GM19099 (cell line): ENCODE data around the gene PALMD.

Experiments
- POLR2A ChIP-seq: IDR thresholded peaks from 3 replicates; pipeline ENCODE4 v1.6.1; 2011; ENCODE audit warnings: low read depth; ENCODE audit not compliant: insufficient read length; ENCODE audit errors: extremely low read depth

PALMD gene

DNA sequence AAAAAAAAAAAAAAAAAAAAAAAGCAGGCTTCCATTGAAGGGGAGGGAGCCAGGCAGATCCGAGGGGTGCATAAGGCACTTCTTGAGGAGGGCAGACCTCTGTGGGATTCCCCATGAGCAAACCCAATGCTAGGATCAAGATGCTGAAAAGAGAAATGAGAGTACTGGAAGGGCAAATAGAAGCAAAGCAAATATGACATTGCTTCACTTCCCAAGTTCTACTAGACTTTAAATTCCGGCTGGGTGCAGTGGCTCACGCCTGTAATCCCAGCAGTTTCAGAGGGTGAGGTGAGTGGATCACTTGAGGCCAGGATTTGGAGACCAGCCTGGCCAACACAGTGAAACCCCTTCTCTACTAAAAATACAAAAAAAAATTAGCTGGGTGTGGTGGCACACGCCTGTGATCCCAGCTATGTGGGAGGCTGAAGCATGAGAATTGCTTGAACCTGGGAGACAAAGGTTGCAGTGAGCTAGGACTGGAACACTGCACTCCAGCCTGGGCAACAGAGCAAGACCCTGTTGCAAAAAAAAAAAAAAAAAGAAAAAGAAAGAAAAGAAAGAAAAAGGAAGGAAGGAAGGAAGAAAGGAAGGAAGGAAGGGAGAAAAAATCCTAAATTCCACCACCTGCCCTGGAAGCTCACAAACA, 23.1 kb upstream of the PALMD start:
- no peak for TF ChIP-seq POLR2A

DNA sequence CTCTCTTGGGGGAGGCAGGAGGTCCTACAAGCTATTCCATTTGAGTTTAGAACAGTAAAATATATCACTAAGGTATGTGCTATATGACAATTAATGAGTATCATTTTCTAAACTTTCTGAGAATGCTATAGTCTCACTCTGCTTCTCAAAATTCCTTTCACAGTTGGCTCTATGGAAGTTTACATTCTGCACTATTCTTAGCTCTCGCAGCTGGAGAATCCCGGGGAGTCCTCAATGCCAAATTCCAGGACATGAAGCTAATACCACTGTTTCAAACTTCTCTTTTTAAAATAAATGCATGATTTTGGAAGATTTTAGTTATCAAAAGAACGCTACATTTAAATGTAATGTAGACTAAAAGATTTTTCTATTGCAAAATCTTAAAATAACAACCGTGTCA, 22.4 kb upstream of the PALMD start:
- TF ChIP-seq POLR2A: no peak

DNA sequence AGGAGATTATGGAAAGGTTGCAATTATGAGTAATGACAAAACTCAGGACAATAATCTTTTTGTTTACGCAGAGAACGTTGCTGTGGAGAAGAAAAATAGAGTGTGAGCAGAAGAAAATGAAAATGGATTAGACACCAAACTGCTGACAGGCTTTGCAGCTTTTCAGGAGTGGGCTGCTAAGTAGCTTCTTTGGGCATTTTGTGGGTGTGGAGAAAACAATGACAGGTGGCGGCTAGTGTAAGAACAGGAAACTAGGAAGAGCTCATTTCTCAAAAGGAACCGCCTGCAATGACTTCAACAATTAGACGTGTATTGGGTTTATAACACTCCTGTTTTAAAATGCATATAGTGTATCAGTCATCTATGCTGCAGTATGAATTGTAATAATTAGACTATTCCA, 18.3 kb upstream of the PALMD start:
- TF ChIP-seq POLR2A: no peak

DNA sequence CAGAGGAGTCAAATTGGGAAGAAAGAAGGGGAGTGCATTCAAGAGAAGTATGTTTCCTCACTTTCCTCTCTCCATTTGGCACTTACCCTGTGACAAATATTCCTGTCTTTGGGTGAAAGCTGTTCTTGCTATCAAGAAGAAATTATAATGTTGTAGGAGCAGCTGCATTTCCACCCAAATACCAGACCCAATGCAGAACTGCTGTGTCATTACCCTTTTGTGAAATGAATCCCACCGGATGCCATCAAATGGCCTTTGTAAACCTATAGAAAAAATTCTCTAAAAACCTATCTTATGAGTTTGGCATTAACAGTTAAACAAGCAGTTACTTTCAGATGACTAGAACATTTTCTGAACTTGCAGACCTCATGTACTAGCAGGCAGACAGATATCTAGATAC, 16.7 kb upstream of the PALMD start:
- TF ChIP-seq POLR2A: no peak

DNA sequence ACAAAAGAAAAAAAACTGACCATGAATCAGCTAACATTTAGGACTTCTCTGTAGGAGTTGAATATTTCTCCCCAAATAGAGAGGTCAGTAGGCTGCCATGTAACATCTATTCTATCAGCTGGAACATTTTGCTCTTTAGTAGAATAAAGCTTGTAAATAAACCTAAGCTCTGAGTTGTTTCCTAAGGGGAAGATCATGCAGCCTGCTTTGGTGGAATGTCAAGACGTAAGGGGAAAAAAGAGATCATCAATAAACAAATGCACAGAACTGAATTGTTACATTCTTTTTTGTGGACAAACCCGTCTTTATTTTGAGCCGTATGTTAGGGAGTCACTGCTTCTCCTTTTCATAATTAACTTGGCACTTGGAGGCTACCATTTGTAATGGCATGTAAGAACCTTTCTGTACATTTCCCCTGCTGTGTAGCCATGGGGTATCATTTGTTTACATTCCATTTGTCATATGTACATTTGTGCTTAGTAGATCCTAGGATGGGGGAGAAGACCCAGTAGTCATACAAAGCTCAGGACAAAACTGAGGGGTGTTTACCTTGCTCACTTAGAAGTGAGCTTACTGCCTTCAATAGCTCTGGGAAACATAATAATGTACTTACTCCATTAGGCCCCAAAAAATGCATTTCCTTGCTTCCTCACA, 10.8 kb upstream of the PALMD start:
- TF ChIP-seq POLR2A: no peak

DNA sequence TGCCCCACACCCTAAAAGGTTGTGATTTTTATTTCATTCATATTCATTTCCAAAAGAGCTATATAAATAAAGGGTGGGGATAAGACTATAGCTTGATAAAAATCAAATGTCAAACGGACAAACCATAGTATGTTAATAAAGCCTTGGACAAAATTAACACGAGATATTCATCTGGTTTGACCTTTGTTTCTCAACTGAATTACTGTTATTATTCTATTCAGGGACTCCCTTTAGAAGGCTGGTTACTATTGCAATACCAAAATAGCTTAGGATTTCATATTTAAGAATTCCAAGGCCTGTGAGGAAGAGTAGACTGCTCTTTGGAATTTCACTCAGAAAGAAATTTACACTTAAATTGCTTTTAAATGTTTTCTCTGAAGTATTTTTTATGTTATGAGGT, 10.2 kb upstream of the PALMD start:
- no peak for TF ChIP-seq POLR2A

DNA sequence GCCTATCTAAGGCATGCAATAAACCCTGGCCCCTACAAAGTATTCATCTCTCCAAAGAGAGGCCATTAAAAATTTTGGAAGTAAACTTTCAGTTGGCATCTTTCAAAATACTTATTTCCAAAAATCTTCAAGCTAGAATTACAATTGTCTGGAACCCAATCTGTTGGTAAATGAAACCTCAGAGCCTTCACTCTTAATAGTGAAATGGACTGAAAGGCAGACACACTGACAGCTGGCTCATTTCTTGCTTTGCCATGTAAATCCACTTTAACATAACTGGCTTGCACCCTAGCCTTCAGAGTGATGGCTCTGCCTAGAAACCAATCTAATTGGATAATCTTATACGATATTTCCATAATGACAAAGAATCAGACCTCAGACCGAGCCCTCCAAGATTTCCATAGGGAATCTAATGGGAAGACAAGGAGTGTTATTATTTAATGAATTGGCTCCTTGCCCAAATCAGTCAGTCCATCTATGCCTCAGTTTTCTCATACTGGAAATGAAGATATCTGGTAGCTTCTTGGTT, 9.2 kb upstream of the PALMD start:
- TF ChIP-seq POLR2A: no peak

DNA sequence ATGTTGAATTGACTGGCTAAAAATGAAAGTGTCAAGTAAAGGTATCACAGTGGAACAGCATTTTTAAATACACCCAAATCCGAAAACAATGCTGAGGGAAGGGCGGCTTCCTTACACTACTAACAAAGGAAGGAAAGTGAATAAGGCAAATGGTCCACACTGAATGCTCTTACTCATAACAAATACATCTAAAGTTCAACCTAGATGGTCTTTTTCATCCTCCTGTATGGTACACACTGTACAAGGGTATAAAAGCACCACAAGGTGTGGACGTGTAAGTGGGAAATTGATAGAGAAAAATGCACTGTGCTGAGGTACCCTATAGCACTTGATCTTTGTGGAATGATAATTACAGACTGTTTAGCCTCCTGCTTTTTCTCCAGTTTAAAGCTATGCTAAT, 7.1 kb upstream of the PALMD start:
- TF ChIP-seq POLR2A: no peak

DNA sequence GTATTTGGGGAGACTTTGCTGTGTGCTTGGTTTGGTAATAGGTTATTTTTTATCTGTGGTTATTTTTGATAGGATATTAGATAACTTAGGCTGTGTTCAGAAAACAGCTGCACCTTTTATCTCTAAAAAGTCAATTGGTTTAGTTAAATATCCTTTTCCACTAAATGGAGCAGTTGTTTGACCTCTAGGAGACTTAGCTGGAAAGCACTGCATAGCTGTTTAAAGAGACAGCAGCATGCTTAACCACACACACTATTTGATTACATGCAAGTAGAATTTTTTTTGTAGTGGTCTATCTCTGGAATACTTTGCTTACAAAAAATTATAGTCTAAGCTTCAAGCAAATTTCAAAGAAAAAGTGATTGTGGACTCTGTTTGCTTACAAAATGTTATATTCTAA, 6.5 kb upstream of the PALMD start:
- TF ChIP-seq POLR2A: no peak

DNA sequence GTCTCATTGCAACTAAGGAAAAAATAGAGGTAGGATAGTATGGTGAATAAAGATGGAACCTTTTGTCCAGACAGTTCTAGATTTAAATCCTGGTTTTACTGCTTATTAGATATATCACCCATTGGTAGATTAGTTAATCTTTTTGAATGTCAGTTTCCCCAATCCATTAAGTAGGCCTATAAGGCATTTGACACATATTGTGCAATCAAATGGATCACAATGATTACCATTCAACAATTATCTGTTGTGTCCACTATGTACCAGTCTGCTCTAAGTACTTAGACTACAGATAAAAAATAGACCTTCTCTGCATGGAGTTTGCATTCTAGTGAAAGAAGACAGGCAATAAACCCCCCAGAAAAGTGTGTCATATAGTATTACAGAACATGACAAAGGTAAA, 6.0 kb upstream of the PALMD start:
- no peak for TF ChIP-seq POLR2A

DNA sequence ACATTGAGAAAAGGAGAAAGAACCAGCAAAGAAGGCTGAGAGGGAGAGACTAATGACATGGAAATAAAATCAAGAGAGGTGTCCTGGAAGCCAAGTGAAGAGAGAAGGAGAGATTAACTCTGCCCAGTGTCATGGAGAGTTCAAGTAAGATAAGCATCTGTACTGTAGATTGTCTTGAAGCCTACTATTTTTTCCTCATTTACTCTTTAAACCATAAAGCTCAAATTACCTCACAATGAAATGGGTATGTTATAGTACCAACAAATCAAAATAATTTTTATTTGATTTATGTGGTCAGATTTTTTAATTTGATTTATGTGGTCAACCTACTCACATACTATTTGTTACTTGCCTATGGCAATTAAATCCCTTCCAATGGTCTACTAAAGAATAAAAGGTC, 5.2 kb upstream of the PALMD start:
- TF ChIP-seq POLR2A: no peak

DNA sequence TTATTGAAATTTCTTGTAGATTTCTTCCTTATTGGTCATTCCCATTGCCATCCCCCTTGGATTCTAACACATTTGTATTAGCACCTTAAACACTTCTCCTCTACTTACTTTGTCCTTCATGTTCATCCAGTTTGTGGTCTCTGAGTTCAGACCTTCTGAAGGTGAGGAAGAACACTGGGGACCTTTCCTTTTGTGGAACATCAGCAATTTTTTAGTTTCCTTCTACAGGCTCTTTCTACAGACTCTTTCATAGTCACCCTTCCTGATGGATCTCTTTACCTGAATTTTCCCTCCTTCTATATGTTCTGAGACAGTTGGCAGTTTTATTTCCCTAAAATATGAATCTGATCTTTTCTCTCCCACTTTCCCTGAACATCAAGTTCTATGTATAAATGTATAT, 4.4 kb upstream of the PALMD start:
- TF ChIP-seq POLR2A: no peak

DNA sequence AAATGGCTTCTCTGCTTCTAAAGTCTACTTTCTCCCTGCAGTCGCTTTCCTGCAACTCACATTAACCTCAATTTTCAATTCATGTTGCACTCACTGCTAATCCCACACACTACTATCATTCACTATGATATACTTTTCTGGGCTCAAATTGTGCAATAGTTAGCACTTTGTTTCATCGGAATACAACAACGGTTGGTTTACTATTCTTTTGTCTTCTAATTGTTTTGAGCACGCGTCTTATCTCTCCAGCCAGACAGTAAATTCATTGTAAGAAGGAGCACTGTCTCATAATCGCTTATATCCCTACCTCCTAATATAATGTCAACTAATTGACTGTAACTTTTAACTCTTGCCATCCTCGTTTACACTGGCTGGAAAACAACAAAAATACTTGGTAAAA, 3.9 kb upstream of the PALMD start:
- no peak for TF ChIP-seq POLR2A

DNA sequence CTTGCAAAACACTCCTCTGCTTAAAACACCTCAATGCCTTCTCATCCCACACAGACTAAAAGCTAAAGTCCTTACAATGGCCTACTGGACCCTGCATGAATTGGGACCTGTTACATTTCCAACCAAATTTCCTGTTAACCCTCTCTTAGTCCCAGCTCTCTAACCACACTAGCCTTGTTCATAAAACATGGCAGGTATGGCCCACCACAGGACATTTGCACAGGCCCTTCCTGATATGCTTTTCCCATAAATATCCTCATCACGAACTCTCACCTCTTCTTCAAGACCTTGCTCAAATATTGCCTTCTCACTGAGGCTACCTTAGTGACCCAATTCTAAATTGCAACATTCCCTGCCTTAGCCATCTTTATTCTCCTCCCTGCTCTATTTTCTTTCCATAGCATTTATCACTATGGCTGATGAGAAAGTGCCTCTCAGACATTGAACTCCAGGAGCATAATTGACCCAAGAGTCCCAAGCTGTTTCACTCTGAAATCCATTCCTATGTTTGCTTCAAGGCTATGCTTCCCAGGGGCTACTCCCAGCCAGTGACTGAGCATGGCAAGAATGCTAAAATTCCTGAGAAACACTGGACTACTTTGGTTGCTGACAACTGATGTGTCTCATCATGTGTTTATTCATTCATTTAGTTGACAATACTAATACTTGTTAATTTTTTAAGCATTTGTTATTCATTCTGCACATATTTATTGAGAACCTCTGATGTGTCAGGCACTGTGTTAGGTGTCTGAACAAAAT, 2.7 kb upstream of the PALMD start:
- no peak for TF ChIP-seq POLR2A

DNA sequence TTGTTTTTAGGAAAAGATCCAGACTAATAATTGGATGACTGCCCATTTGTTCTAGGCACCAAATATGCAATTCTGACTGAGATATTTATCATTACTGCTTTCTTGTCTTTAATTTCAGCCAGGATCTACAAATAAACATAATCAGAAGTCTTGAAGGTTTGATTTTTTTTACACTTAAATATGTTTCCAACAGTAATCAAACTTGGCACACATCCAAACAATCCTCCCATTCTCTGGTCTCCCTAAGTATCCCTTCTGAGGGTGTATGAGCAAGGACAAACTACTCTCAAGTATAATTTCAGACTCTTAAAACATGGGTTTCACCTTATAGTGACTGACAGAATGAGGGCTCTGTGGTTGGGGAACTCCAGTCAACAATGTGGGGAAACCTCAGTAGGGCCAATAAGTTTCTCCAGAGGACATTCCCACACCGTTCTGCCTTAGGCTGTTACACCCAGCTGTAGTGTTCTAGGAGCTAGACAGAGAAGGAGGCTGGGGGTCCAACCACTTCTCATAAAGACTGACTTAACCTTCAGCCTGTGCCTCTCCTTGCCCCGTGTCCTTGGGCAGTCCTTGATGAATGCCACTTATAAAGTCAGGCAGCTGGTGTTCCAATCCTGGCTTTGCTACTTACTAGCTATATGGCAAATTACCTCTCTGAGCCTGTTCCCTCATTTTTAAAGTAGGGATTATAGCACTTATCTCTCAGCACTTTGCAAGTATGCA, 1.5 kb upstream of the PALMD start:
- TF ChIP-seq POLR2A: no peak
